MM.1S (cell line): ENCODE measurements around the gene DHDH.
"Not testable (repeated sequence)": the region's sequence is repeated elsewhere in the genome, so short reads cannot be mapped to it uniquely, and the experiment has no call there.

Experiments
- CTCF ChIP-seq: fragments of 300-600 bp; sonication (generic); IDR thresholded peaks from 2 replicates; pipeline ENCODE4 v1.5.1; 2016; ENCODE audit warnings: antibody characterized with exemption, low read length, mixed read lengths
- EZH2 ChIP-seq: fragments of 300-600 bp; sonication (generic); optimal IDR thresholded peaks from 2 replicates; pipeline ENCODE3; 2017; ENCODE audit warnings: low read depth, mild to moderate bottlenecking, antibody characterized with exemption, low read length, mixed read lengths
- EZH2phosphoT487 ChIP-seq: fragments of 300-600 bp; sonication (generic); IDR thresholded peaks from 2 replicates; pipeline ENCODE4 v1.6.1; 2018; ENCODE audit warnings: antibody characterized with exemption, low read length

GRCh38 chr19:48927692-48928091 is 5.8 kb upstream of the DHDH start:
- not testable (repeated sequence) for TF ChIP-seq EZH2, CTCF, EZH2phosphoT487
